Neuronal stem cell (in vitro differentiated cells): ENCODE data around the gene CHTOP.

Experiments used
- DNase-seq: peaks from one replicate; pipeline ENCODE4 v3.0.0-alpha.2; 2013; ENCODE audit warnings: low spot score
- H2AFZ ChIP-seq: one replicate; pipeline ENCODE4 v1.6.1; 2013; ENCODE audit warnings: mild to moderate bottlenecking, low read length, inconsistent platforms
- H2AK5ac ChIP-seq: 2 replicates; pipeline ENCODE4 v1.6.1; 2013; ENCODE audit warnings: low read depth, mild to moderate bottlenecking, inconsistent platforms, low read length, moderate library complexity, mixed read lengths
- H2BK120ac ChIP-seq: 2 replicates; pipeline ENCODE4 v1.6.1; 2013; ENCODE audit warnings: low read depth, mild to moderate bottlenecking, inconsistent platforms, low read length, moderate library complexity, mixed read lengths
- H2BK12ac ChIP-seq: one replicate; pipeline ENCODE4 v1.6.1; 2013; ENCODE audit warnings: low read length, inconsistent platforms
- H2BK15ac ChIP-seq: 2 replicates; pipeline ENCODE4 v1.6.1; 2013; ENCODE audit warnings: mild to moderate bottlenecking, low read length, inconsistent platforms, mixed read lengths
- H2BK5ac ChIP-seq: one replicate; pipeline ENCODE4 v1.6.1; 2013; ENCODE audit warnings: inconsistent platforms, mild to moderate bottlenecking, low read length, moderate library complexity
- H3K14ac ChIP-seq: one replicate; pipeline ENCODE4 v1.6.1; 2013; ENCODE audit warnings: low read length, inconsistent platforms
- H3K18ac ChIP-seq: 2 replicates; pipeline ENCODE4 v1.6.1; 2013; ENCODE audit warnings: low read length, inconsistent platforms
- H3K23ac ChIP-seq: 2 replicates; pipeline ENCODE4 v1.6.1; 2013; ENCODE audit warnings: low read depth, mild to moderate bottlenecking, mixed read lengths, low read length, inconsistent platforms; ENCODE audit not compliant: poor library complexity
- H3K27ac ChIP-seq: replicated peaks from 3 replicates; pipeline ENCODE4 v1.5.1; 2013; ENCODE audit warnings: low read length, inconsistent platforms
- H3K27me3 ChIP-seq, 3 experiments: 2 replicates each; pipeline ENCODE4 v1.6.1; 2013; ENCODE audit warnings: low read length in 3 of 3, mild to moderate bottlenecking in 2 of 3, inconsistent platforms in 1 of 3, low read depth in 1 of 3, mixed read lengths in 1 of 3, moderate library complexity in 1 of 3; ENCODE audit not compliant: control insufficient read depth in 3 of 3, insufficient read depth in 3 of 3
- H3K36me3 ChIP-seq, 2 donors: replicated peaks in 1 of 2; 2 replicates each; pipeline ENCODE4 v1.6.1; 2013; ENCODE audit warnings: low read length in 2 of 2; ENCODE audit not compliant: control insufficient read depth in 2 of 2, insufficient read depth in 2 of 2
- H3K4ac ChIP-seq: 2 replicates; pipeline ENCODE4 v1.6.1; 2013; ENCODE audit warnings: inconsistent platforms, mild to moderate bottlenecking, low read length, moderate library complexity
- H3K4me1 ChIP-seq, 2 donors: 1 replicate in 1 of 2; 2 replicates in 1 of 2; pipeline ENCODE4 v1.6.1; 2013; ENCODE audit warnings: low read length in 2 of 2, low read depth in 1 of 2; ENCODE audit not compliant: control insufficient read depth in 2 of 2, insufficient read depth in 1 of 2
- H3K4me2 ChIP-seq: one replicate; pipeline ENCODE4 v1.6.1; 2013; ENCODE audit warnings: mild to moderate bottlenecking, low read length, inconsistent platforms; ENCODE audit not compliant: insufficient read depth, poor library complexity, severe bottlenecking
- H3K4me3 ChIP-seq, 2 donors: 2 replicates each; pipeline ENCODE4 v1.5.1; 2013; ENCODE audit warnings: low read length in 2 of 2, mild to moderate bottlenecking in 2 of 2, inconsistent platforms in 1 of 2, moderate library complexity in 1 of 2
- H3K79me1 ChIP-seq: one replicate; pipeline ENCODE4 v1.6.1; 2013; ENCODE audit warnings: low read depth, mild to moderate bottlenecking, inconsistent platforms, low read length, moderate library complexity
- H3K9ac ChIP-seq: one replicate; pipeline ENCODE4 v1.6.1; 2013; ENCODE audit warnings: mild to moderate bottlenecking, low read depth, low read length, inconsistent platforms; ENCODE audit not compliant: poor library complexity
- H3K9me3 ChIP-seq, 2 donors: replicated peaks in 1 of 2; 2 replicates each; pipeline versions ENCODE3 to v1.6.1; 2013; ENCODE audit warnings: low read length in 2 of 2, mild to moderate bottlenecking in 2 of 2, inconsistent platforms in 1 of 2, low read depth in 1 of 2, mixed read lengths in 1 of 2, moderate library complexity in 1 of 2; ENCODE audit not compliant: control insufficient read depth in 2 of 2, insufficient read depth in 1 of 2
- H4K8ac ChIP-seq: one replicate; pipeline ENCODE4 v1.6.1; 2013; ENCODE audit warnings: low read depth, mild to moderate bottlenecking, inconsistent platforms, low read length, moderate library complexity
- H4K91ac ChIP-seq: one replicate; pipeline ENCODE4 v1.6.1; 2013; ENCODE audit warnings: low read length, low read depth, mild to moderate bottlenecking, inconsistent platforms; ENCODE audit not compliant: poor library complexity
- WGBS, 2 donors: extraction: QIAGEN DNeasy Blood & Tissue Kit; methylation state at CpG; one replicate each; pipeline ENCODE4 v1.1.7; 2013; ENCODE audit warnings: missing lambda C conversion rate in 2 of 2, mixed read lengths in 1 of 2; ENCODE audit not compliant: insufficient read length in 2 of 2, insufficient replicate concordance in 1 of 2; ENCODE audit errors: extremely low coverage in 2 of 2; 5-methylcytosine and 5-hydroxymethylcytosine counted together

CHTOP gene

DNA sequence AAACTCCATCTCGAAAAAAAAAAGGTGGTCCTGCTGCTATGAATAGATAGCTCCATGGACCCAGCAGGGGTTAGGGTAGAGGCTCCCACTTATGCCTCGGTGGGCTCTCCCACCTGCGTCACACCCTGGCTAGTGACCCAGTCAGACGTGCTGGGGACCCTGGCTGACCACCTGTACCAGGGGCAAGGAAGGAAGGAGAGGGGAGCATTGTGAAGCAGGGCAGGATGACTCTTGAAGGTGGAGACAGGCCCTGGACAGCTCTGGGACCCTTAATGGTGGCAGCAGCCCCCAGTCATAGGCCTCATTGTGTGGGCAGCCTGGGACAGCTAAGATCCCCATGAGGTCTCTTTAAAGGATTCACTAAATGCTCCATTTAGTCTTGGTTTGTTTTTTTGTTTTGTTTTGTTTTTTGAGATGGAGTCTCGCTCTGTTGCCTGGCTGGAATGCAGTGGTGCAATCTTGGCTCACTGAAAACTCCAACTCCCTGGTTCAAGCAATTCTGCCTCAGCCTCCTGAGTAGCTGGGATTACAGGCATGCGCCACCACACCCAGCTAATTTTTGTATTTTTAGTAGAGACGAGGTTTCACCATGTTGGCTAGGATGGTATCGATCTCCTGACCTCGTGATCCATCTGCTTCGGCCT, 14.3 kb downstream of the CHTOP start:
- H2BK120ac ChIP-seq, result no peak overlapping the region
- H4K91ac ChIP-seq, result no peak overlapping the region
- DNase-seq, result no peak
- no peak overlapping the region for H2AFZ ChIP-seq
- no peak overlapping the region for H2BK15ac ChIP-seq
- H3K4me3 ChIP-seq, result no peak overlapping the region
- H2BK12ac ChIP-seq, result no peak overlapping the region
- H3K27ac ChIP-seq, result no peak overlapping the region
- peak overlapping the region; percentile 50 for H3K18ac ChIP-seq
- no peak overlapping the region for H3K9ac ChIP-seq
- no CpG with 5 or more reads among the region's 10 CpGs for WGBS, 2 donors
- no peak overlapping the region for H3K14ac ChIP-seq
- no peak overlapping the region for H4K8ac ChIP-seq
- H3K4ac ChIP-seq, result no peak overlapping the region
- no peak overlapping the region for H3K4me2 ChIP-seq
- H3K9me3 ChIP-seq, result no peaks in the 10 kb centered on the region
- peaks cover 0 to 3% of the 10 kb centered on the region in 2 donors for H3K4me1 ChIP-seq
- no peaks in the 10 kb centered on the region for H3K79me1 ChIP-seq
- H2AK5ac ChIP-seq, result no peak overlapping the region
- no peak overlapping the region for H3K23ac ChIP-seq
- no peaks in the 10 kb centered on the region for H3K27me3 ChIP-seq
- peaks cover 16 to 44% of the 10 kb centered on the region in 2 donors for H3K36me3 ChIP-seq
- H2BK5ac ChIP-seq, result no peak overlapping the region

DNA sequence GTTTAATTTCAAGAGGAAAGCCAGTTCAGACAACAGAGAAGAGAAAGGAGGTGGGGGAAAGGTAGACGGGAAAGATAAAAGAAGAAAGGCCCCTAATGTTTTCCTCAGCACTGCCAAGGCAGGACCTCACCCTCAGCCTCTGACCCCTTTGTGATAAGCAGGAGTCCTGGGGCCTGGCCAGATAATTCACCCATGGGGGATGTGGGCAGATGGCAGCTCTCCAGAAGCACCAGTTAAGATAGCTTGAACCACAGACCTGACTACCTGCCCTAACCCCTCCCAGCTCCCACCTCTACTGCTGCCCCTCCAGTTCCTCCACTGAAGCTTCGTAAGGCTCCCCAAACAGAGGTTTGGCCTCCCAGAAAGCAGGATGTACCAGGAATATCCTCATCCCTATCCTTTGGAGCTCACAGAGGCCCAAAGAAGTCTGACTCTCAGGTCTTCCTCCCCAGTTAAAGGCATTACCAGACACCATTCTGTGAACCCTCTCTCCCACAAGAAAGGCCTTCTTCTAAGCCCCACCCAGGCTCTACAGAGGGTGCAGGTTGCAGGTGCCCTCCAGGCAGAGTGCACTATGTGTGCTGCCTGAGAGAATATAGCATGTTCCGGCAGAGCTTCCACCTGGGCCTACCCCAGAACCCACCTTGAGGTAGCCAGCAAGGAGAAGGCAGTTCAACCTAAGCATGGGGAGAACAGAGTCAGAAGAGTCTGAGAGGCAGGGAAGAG, 15.4 kb downstream of the CHTOP start:
- no CpG with 5 or more reads among the region's 3 CpGs for WGBS, 2 donors

DNA sequence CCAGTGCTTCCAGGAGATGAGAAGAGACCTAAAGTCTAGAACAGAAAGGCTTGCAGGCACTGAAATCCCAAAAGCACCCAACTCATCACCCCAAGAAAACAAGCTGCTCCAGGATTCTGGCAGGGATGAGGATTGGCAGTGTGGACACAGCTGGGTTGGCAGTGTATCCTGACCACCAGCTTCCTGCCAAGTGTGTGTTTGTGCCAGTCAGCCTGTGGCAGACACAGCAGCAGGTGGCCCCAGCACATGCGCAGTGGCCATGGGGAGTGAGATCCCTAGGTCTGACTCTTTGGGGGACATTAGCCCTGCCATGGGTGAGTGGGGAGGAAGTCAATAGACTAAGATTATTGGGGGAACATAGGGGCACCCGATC, 16.0 kb downstream of the CHTOP start:
- H3K14ac ChIP-seq, result no peak overlapping the region

More for the DNA sequence above, 15.4 kb downstream of the CHTOP start:
- H3K14ac ChIP-seq, result no peak overlapping the region
- H3K36me3 ChIP-seq, result peaks cover 12 to 33% of the 10 kb centered on the region in 2 donors
- no peaks in the 10 kb centered on the region for H3K27me3 ChIP-seq
- H2BK12ac ChIP-seq, result no peak overlapping the region
- H4K91ac ChIP-seq, result no peak overlapping the region
- peaks cover 0 to 3% of the 10 kb centered on the region in 2 donors for H3K4me1 ChIP-seq
- no peak overlapping the region for H2BK15ac ChIP-seq
- no peak overlapping the region for H4K8ac ChIP-seq
- H3K18ac ChIP-seq, result no peak overlapping the region
- no peak for DNase-seq
- H2BK5ac ChIP-seq, result peak overlapping the region; percentile 5
- H2AK5ac ChIP-seq, result peak overlapping the region; percentile 12
- H3K4me3 ChIP-seq, result no peak overlapping the region
- no peak overlapping the region for H3K23ac ChIP-seq
- no peak overlapping the region for H3K4ac ChIP-seq
- H2AFZ ChIP-seq, result no peak overlapping the region
- no peak overlapping the region for H3K9ac ChIP-seq
- H3K4me2 ChIP-seq, result no peak overlapping the region
- H2BK120ac ChIP-seq, result no peak overlapping the region
- H3K9me3 ChIP-seq, result no peaks in the 10 kb centered on the region
- no peaks in the 10 kb centered on the region for H3K79me1 ChIP-seq
- H3K27ac ChIP-seq, result no peak overlapping the region

DNA sequence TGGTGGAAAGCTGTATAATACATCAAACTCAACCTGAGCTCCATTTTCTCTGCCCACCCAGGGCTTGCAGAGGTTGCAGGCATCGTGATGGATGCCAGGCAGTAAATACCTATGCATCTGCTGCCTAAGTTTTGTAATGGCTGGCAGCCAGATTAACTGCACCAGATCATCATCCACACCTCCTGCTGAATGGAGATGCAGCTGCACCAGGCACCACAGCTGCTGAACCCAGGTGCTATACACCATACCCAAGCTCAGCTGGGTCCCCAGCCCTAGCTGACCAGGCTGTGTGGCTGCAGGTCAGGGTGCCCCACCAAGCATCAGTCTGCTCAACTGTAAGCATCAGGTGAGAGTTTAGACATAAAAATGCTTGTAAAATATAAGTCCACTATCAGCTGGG, 17.9 kb downstream of the CHTOP start:
- H2BK12ac ChIP-seq, result no peak overlapping the region
- no peaks in the 10 kb centered on the region for H3K27me3 ChIP-seq
- no peak for DNase-seq
- no peak overlapping the region for H3K14ac ChIP-seq
- no peaks in the 10 kb centered on the region for H3K9me3 ChIP-seq
- no peak overlapping the region for H3K4ac ChIP-seq
- no CpG with 5 or more reads among the region's 1 CpG for WGBS, 2 donors
- H4K8ac ChIP-seq, result no peak overlapping the region
- H3K9ac ChIP-seq, result peak overlapping the region; percentile 12
- H3K4me1 ChIP-seq, result peaks cover 0 to 3% of the 10 kb centered on the region in 2 donors
- no peak overlapping the region for H4K91ac ChIP-seq
- H3K18ac ChIP-seq, result peak overlapping the region; percentile 8
- H3K23ac ChIP-seq, result no peak overlapping the region
- peak overlapping the region; percentile 68 for H2AK5ac ChIP-seq
- H3K4me3 ChIP-seq, result peak overlapping the region in 1 of 2 donors; percentile 33
- H2BK15ac ChIP-seq, result no peak overlapping the region
- peaks cover 0 to 8% of the 10 kb centered on the region in 2 donors for H3K36me3 ChIP-seq
- no peak overlapping the region for H2BK120ac ChIP-seq
- H3K79me1 ChIP-seq, result no peaks in the 10 kb centered on the region
- no peak overlapping the region for H3K4me2 ChIP-seq
- H3K27ac ChIP-seq, result no peak overlapping the region
- no peak overlapping the region for H2AFZ ChIP-seq
- no peak overlapping the region for H2BK5ac ChIP-seq

More for the DNA sequence above, 16.0 kb downstream of the CHTOP start:
- H2BK12ac ChIP-seq, result no peak overlapping the region
- no peak overlapping the region for H2BK120ac ChIP-seq
- no peaks in the 10 kb centered on the region for H3K9me3 ChIP-seq
- no peak overlapping the region for H3K9ac ChIP-seq
- no peak overlapping the region for H3K23ac ChIP-seq
- no peak overlapping the region for H2AFZ ChIP-seq
- no peak overlapping the region for H3K4ac ChIP-seq
- no peaks in the 10 kb centered on the region for H3K79me1 ChIP-seq
- H3K27me3 ChIP-seq, result no peaks in the 10 kb centered on the region
- H3K4me1 ChIP-seq, result peaks cover 0 to 3% of the 10 kb centered on the region in 2 donors
- H4K8ac ChIP-seq, result no peak overlapping the region
- WGBS, 2 donors, result no CpG with 5 or more reads among the region's 2 CpGs
- H3K27ac ChIP-seq, result no peak overlapping the region
- no peak overlapping the region for H2BK15ac ChIP-seq
- no peak overlapping the region for H3K4me2 ChIP-seq
- peak overlapping the region in 1 of 2 donors; percentile 44 for H3K4me3 ChIP-seq
- no peak overlapping the region for H2BK5ac ChIP-seq
- H3K36me3 ChIP-seq, result peaks cover 11 to 27% of the 10 kb centered on the region in 2 donors
- no peak overlapping the region for H3K18ac ChIP-seq
- H2AK5ac ChIP-seq, result no peak overlapping the region
- no peak overlapping the region for H4K91ac ChIP-seq
- no peak for DNase-seq
